Hematopoietic multipotent progenitor cell (in vitro differentiated cells): ENCODE results near the gene ELFN1. TPM values are rescaled to one million over a fixed set of nuclear protein-coding genes. Genes with fewer than 3 reads are reported as not detected.
A peak's percentile ranks its signal among the peaks of the same experiment; 100 is the strongest.

Experiments
- DNase-seq, 3 donors: peaks; one replicate each; pipeline ENCODE4 v3.0.0-alpha.2; 2011 to 2015; ENCODE audit warnings: low read depth in 2 of 3, low spot score in 2 of 3
- total RNA-seq: library from RNA; depleted of rRNA; stranded (reverse); fragments of >200 nt; gene quantifications from one replicate; pipeline ENCODE4 v1.2.3, GENCODE V29; 2012

ELFN1 gene
- total RNA-seq, 1 donor: 0.27 TPM

DNA sequence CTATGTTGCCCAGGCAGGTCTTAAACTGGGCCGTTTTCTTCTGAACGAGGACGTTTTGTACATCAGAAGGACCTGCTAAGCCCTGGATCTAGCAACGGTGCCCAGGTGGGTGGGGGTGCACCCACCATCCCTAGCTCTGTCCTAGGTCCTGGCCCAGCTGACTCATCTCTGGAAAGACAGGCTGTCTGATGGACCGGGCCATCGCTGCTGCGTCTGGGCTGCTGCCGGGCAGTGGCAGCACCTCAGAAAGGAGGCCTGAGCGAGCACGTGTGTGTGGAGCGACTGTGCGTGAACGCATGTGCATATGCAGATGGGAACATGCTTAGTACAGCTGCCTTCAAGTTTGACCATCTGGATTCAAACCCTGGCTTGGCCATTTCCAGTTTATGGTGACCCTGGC is 7.3 kb upstream of the ELFN1 start:
- no peak for DNase-seq

DNA sequence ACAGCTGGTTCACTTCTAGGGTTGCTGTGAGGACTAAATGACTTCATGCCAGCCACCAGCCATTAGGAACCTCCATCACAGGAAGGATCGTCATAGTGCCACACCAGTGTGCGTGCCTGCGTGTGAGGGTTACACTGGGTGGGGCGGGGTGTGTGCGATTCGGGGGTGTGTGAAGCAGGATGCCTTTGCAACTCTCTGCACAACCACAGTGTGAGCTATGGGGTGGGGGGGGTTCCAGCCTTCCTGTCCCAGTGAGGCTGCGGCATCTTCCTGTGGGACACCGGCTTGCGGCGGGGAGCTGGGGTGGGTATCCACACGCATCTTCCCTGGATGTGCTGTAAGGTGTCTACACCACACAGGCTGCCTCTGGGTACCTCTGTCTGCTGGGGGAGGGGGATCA is 6.9 kb upstream of the ELFN1 start:
- no peak for DNase-seq

- no peak for DNase-seq
These were observed 6.0 kb upstream of the ELFN1 start for GRCh38 chr7:1663857-1664651.

GRCh38 chr7:1664711-1665548 is 5.1 kb upstream of the ELFN1 start:
- peak; percentile 25 to 70 (median 53) for DNase-seq

GRCh38 chr7:1665549-1666316 is 4.3 kb upstream of the ELFN1 start:
- DNase-seq: no peak

- DNase-seq: no peak
These were observed 3.7 kb upstream of the ELFN1 start for GRCh38 chr7:1666317-1666822.

GRCh38 chr7:1666823-1667565 is 3.1 kb upstream of the ELFN1 start:
- no peak for DNase-seq

GRCh38 chr7:1667566-1668395 is 2.3 kb upstream of the ELFN1 start:
- no peak for DNase-seq

DNA sequence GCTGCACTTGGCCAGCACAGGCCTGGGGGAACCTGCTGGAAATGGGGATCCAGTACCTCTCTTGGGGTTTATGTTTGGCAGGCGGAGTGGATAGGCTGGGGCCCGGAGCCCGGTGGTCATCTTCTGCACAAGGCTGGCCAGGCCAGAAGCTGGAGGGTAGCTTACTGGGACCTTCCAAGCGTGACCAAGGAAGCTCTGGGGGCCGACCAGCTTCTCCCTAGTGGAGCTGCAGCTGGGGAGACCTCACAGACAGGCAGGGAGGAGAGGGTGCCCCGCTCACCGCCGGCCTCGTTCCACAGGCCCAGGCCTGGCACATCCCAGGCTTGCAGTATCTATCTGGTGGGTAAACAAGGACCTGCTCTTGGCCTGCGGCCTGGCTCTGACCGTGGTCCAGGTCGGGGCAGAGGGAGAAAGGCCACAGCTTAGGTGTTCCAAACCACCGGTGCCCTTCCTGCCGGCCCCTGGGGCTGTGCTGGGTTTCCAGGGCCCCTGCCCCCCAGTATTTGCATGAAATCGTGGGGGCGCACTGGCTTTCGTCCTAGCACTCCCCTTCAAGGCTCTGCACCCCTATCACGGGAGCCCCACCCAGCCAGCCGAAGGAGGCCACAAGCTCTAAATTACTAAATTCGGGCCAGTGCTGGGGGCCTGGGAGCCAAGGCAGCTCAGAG is 1.5 kb upstream of the ELFN1 start:
- no peak for DNase-seq

DNA sequence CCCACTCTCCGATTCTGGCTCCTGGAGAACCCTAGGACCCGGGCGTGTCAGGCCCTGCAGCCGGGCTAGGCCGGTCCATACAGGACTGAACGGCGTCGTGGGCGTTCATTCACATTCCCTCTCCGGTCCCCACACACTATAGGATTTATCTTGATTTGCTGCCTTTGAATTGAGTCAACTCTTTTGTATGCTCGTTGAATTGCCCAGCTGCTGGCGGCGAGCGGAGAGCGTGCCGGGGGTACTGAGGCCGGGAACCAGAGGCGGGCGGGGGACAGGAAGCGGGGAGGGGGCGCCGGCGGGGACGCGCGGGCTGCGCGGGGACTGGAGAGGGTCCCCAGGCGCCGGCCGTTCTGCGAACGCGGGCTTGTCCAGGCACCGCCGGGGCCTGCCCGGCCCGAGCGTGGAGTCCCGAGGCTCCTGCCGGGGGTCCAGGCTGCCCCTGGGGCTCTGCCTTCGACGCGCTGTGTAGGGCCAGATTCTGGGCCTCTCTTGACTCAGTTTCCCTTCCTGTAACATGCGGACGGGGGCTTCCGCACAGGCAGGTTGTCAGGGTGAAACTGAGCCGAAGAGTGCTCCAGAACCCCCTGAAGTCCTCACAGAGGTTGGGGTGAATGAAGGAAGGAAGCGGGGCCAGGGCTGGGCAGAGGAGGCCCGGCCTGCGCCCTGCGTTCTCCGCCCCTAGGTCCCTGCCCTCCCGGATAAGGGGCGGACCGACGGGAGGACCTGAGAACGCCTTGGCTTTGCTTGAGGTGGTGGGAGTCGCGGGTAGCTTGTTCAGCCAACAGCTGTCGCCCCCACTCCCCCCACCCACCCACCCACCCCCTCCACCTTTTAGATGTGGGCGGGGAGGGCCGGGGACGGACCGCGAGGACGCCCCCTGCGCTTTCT is 769 bp upstream of the ELFN1 start:
- DNase-seq: no peak

GRCh38 chr7:1670894-1671593 is 967 bp downstream of the ELFN1 start:
- no peak for DNase-seq

DNA sequence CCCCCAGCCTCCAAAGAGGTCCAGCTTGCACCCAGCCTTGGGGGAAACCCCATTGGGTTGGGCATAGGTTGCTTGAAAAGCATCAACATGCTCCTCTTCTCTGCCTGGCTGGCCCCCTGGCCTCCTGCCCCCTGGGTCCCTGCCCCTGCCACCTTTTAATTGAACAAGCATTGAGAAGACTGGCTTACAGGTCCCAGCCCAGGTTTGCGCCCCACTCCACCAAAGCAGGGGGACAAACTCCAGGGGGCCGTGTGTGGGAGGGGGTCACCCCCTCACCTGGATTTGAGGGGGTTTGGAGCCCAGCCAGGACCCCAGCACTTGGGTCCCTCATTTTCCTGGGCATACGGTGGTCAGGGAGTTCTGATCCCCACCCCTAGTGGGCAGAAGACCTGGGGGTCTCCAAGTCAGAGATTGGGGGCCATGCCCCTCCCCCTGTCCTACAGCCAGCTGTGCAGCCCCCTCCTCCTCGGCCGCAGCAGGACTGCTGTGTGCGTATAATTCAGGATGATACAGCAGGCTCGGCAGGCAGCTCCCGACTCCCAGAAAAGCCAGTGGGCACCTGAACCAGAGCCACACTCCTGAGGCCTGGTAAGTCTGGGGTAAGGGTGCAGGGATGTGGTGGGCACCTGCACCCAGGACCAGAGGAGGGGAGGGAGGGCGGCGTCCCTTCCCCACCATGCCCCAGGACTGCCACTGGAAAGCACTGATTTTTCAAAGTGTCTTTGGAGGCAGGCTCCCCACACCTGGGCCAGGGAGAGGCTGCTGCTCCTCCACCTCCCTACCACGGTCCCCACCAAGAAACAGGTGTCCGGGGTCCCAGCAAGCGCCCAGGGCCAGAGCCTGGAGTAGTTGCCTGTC is 1.7 kb downstream of the ELFN1 start:
- no peak for DNase-seq

- no peak for DNase-seq
These were observed 2.9 kb downstream of the ELFN1 start for GRCh38 chr7:1672851-1673486.

DNA sequence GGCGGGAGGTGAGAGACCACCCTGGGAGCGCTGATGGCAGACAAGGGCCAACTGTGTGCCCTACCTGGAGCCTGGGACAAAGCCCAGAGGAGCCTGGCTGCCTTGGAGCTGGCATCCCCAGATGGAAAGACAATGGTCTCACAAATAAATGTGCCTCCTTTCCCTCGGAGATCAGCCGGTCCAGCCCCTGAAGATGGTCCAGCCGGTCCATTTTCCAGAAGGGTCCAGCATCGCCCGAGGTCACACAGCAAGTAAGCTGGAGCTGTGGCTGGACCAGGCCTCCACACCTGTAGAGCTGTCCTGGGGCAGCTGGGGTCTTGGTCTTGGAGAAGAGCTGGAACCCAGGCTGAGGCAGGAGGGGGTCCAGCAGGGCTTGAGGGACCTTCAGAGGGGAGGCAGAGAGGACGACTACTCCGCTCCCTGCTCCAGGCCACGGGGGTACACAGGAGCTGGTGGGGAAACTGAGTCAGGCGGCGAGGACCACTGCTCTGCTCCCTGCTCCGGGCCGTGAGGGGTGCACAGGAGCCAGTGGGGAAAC is 3.6 kb downstream of the ELFN1 start:
- no peak for DNase-seq

DNA sequence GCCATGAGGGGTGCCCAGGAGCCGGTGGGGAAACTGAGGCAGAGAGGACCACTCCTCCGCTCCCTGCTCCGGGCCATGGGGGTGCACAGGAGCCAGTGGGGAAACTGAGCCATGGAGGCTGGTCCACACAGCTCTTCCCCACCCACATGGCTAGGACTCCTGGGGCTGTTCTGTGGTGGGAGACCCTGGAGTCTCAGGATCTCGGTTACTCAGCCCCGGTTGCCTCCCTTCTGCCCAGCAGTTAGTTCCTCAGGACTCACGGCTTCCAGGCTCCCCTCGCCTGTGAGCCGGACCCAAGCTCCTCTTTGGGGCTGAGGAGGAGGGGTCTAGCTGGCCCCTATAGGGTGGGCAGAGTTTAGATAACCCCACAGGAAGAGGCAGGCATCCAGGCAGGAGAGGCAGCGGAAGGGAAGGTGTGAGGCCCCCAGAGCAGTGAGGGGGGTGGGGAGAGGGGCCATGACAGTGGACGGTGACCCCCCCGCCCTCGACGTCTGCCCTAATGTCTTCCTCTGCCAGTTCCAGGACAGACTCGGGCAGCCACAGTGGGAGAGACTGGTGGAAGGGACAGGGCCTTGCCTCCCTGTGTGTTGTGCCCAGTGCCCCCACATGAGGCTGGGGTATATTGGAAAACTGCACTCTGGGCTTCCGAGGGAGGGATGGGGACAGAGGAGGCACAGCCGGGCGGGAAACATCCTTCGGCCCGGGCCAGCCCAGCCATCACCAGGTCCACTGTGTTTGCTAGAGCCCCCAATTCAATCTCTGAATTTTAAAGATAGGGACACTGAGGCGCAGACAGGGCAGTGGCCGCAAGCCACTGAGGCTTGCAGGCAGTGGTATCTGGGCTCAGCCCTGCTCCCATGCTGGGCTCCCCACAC is 4.3 kb downstream of the ELFN1 start:
- no peak for DNase-seq
